RPMI7951 (cell line): ENCODE data around the gene ZNF485. TPM values are rescaled to one million over a fixed set of nuclear protein-coding genes. Genes with fewer than 3 reads are reported as not detected.

Source experiments
- total RNA-seq: library from RNA; depleted of rRNA; stranded (reverse); fragments of >200 nt; shearing (Covaris generic); gene quantifications from 2 replicates; pipeline ENCODE4 v1.2.3, GENCODE V29; 2014; rRNA removed

Gene ZNF485
- total RNA-seq, 1 experiment from 2014 or later: 5.2 TPM

Other genes starting within 250 kb of the ZNF485 start
- gene FXYD4, start 234.8 kb upstream of the ZNF485 start, total RNA-seq: not detected in 2 replicates
- gene HNRNPF, start 197.3 kb upstream of the ZNF485 start, total RNA-seq: 179 and 196 TPM in 2 replicates
- 6.1 and 6.3 TPM in 2 replicates for gene ZNF487, start 169.3 kb upstream of the ZNF485 start, total RNA-seq
- 2.2 and 2.4 TPM in 2 replicates for gene ZNF239, start 31.8 kb upstream of the ZNF485 start, total RNA-seq
- 21.0 and 23.8 TPM in 2 replicates for gene ZNF32, start 42.4 kb downstream of the ZNF485 start, total RNA-seq